ENCODE data around the gene DPYSL4. TPM values are rescaled to one million over a fixed set of nuclear protein-coding genes. Genes with fewer than 3 reads are reported as not detected.

The DPYSL4 gene
- total and polyA plus RNA-seq, 2 of the 13 experiments (the other 11 are each of a cell fraction or from before 2014, with no cell fraction given): 0.84 to 1.2 TPM

DNA sequence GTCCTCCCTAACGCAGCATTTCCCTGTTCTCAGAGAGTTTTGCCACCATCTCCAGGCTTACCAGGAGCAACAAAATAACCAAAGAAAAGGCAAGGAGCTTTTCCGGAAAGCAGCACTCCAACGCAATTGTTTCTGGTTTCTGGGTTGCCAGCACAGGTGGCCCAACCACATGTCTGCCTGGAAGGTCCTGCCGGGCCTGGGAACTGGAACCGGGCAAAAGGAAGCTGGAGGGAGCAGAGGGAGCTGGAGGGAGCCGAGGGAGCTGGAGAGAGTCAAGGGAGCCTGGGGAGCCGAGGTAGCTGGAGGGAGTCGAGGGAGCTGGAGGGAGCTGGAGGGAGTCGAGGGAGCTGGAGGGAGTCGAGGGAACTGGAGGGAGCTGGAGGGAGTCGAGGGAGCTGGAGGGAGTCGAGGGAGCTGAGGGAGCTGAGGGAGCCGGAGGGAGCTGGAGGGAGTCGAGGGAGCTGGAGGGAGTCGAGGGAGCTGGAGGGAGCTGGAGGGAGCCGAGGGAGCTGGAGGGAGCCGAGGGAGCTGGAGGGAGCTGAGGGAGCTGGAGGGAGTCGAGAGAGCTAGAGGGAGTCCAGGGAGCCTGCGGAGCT, 66.4 kb downstream of the DPYSL4 start:
- FAIRE-seq (no peak), ATAC-seq (no peak), DNase-seq (ENCODE audit: low spot score) (no peak)
- 83% methylated on average over 19 of the region's 19 CpGs for WGBS (ENCODE audit: low lambda C conversion rate)
- Histone ChIP-seq H3K36me3 (replicated peaks in 1 of 2; ENCODE audit: control insufficient read depth in 1 of 2, insufficient read depth in 2 of 2, low read length in 2 of 2) (no peaks in the 10 kb centered on the region), H3K9ac (ENCODE audit: insufficient read depth, low read depth, low read length) (no peak overlapping the region), H3K4me2 (ENCODE audit: low read depth, low read length) (no peak overlapping the region), H3K79me2 (ENCODE audit: insufficient read depth, low read length) (no peaks in the 10 kb centered on the region), H3K27me3 (ENCODE audit: control insufficient read depth in 1 of 2, insufficient read depth in 2 of 2, low read length in 2 of 2) (no peaks in the 10 kb centered on the region), H3K27ac (ENCODE audit: extremely low read length, insufficient read depth, low read length) (no peak overlapping the region), H3K4me1 (ENCODE audit: insufficient read depth, low read length) (peaks cover 44% of the 10 kb centered on the region), H4K20me1 (ENCODE audit: insufficient read depth, low read length) (no peaks in the 10 kb centered on the region), H2AFZ (ENCODE audit: low read length) (no peak overlapping the region), H3K4me3 (replicated peaks in 1 of 3; ENCODE audit: insufficient read depth in 1 of 3, low read depth in 2 of 3, low read length in 3 of 3) (no peak overlapping the region), H3K9me3 (ENCODE audit: low read length) (no peaks in the 10 kb centered on the region)
- POLR2A ChIA-PET: interaction anchor here (0.8 to 1.0 kb wide), 2 partner anchors 29 to 55 kb away, joined by 3 read pairs; partner anchors contain the start of gene STK32C
- TF ChIP-seq, protein P1, sequence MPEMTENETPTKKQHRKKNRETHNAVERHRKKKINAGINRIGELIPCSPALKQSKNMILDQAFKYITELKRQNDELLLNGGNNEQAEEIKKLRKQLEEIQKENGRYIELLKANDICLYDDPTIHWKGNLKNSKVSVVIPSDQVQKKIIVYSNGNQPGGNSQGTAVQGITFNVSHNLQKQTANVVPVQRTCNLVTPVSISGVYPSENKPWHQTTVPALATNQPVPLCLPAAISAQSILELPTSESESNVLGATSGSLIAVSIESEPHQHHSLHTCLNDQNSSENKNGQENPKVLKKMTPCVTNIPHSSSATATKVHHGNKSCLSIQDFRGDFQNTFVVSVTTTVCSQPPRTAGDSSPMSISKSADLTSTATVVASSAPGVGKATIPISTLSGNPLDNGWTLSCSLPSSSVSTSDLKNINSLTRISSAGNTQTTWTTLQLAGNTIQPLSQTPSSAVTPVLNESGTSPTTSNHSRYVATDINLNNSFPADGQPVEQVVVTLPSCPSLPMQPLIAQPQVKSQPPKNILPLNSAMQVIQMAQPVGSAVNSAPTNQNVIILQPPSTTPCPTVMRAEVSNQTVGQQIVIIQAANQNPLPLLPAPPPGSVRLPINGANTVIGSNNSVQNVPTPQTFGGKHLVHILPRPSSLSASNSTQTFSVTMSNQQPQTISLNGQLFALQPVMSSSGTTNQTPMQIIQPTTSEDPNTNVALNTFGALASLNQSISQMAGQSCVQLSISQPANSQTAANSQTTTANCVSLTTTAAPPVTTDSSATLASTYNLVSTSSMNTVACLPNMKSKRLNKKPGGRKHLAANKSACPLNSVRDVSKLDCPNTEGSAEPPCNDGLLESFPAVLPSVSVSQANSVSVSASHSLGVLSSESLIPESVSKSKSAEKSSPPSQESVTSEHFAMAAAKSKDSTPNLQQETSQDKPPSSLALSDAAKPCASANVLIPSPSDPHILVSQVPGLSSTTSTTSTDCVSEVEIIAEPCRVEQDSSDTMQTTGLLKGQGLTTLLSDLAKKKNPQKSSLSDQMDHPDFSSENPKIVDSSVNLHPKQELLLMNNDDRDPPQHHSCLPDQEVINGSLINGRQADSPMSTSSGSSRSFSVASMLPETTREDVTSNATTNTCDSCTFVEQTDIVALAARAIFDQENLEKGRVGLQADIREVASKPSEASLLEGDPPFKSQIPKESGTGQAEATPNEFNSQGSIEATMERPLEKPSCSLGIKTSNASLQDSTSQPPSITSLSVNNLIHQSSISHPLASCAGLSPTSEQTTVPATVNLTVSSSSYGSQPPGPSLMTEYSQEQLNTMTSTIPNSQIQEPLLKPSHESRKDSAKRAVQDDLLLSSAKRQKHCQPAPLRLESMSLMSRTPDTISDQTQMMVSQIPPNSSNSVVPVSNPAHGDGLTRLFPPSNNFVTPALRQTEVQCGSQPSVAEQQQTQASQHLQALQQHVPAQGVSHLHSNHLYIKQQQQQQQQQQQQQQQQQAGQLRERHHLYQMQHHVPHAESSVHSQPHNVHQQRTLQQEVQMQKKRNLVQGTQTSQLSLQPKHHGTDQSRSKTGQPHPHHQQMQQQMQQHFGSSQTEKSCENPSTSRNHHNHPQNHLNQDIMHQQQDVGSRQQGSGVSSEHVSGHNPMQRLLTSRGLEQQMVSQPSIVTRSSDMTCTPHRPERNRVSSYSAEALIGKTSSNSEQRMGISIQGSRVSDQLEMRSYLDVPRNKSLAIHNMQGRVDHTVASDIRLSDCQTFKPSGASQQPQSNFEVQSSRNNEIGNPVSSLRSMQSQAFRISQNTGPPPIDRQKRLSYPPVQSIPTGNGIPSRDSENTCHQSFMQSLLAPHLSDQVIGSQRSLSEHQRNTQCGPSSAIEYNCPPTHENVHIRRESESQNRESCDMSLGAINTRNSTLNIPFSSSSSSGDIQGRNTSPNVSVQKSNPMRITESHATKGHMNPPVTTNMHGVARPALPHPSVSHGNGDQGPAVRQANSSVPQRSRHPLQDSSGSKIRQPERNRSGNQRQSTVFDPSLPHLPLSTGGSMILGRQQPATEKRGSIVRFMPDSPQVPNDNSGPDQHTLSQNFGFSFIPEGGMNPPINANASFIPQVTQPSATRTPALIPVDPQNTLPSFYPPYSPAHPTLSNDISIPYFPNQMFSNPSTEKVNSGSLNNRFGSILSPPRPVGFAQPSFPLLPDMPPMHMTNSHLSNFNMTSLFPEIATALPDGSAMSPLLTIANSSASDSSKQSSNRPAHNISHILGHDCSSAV (CRISPR knock-in tag; IDR thresholded peaks at IDR 0.05; ENCODE audit: borderline replicate concordance): no peak
- no peak for TF ChIP-seq ISX (CRISPR knock-in tag; conservative IDR thresholded peaks at IDR 0.05)
- TF ChIP-seq, protein P2, sequence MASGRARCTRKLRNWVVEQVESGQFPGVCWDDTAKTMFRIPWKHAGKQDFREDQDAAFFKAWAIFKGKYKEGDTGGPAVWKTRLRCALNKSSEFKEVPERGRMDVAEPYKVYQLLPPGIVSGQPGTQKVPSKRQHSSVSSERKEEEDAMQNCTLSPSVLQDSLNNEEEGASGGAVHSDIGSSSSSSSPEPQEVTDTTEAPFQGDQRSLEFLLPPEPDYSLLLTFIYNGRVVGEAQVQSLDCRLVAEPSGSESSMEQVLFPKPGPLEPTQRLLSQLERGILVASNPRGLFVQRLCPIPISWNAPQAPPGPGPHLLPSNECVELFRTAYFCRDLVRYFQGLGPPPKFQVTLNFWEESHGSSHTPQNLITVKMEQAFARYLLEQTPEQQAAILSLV (CRISPR knock-in tag; IDR thresholded peaks at IDR 0.05; ENCODE audit: borderline replicate concordance): no peak
- TF ChIP-seq SNRNP70 (IDR thresholded peaks at IDR 0.05; ENCODE audit: low read depth, low read length): no peak
- TF ChIP-seq SRY (CRISPR knock-in tag; IDR thresholded peaks at IDR 0.05): no peak
- TF ChIP-seq ZNF839 (CRISPR knock-in tag; IDR thresholded peaks at IDR 0.05; ENCODE audit: borderline replicate concordance): no peak
- no peak for TF ChIP-seq ZNF660 (CRISPR knock-in tag; IDR thresholded peaks at IDR 0.05; ENCODE audit: borderline replicate concordance, low read depth)
- no peak for TF ChIP-seq ZNF235 (CRISPR knock-in tag; IDR thresholded peaks at IDR 0.05; ENCODE audit: borderline replicate concordance)
- BruUV-seq (replicated peaks): no TSS peak
- intact Hi-C loops (cut with micrococcal nuclease; ENCODE audit: unreplicated experiment) (no loop called here), in situ Hi-C loops (cut with HindIII; ENCODE audit: extremely low pct_ligation_motif_present, low pct_unique_long_range_greater_than_20kb) (no loop called here)
- CTCF ChIA-PET (ENCODE audit: low intra/inter-chr PET ratio, low total read pairs): no interaction called here
